ENCODE measurements around the gene CCNB1. TPM values are rescaled to one million over a fixed set of nuclear protein-coding genes. Genes with fewer than 3 reads are reported as not detected.

Gene CCNB1
- total RNA-seq, 3 donors from 2014 or later, result 9.5 to 54.7 (median 10.7) TPM

- no peak for ATAC-seq
- no peak for DNase-seq
- Histone ChIP-seq H3K9me3 (no peaks in the 10 kb centered on the region), H3K36me3 (ENCODE audit: low read depth) (no peaks in the 10 kb centered on the region), H3K4me1 (ENCODE audit: low read depth) (peaks cover 15% of the 10 kb centered on the region), H3K4me3 (no peak overlapping the region)
- TF ChIP-seq CTCF (IDR thresholded peaks at IDR 0.05), result no peak
- intact Hi-C loops (cut with DNase I, micrococcal nuclease), result no loop called here
Measured at GRCh38 chr5:69187342-69187741, 20.4 kb downstream of the CCNB1 start.

GRCh38 chr5:69188811-69189161 lies 21.8 kb downstream of the CCNB1 start:
- ATAC-seq, result no peak
- DNase-seq, result no peak
- H3K36me3 ChIP-seq (ENCODE audit: low read depth), result no peaks in the 10 kb centered on the region
- no peaks in the 10 kb centered on the region for H3K9me3 ChIP-seq
- H3K4me1 ChIP-seq (ENCODE audit: low read depth), result peaks cover 15% of the 10 kb centered on the region
- TF ChIP-seq CTCF (IDR thresholded peaks at IDR 0.05), result no peak
- H3K4me3 ChIP-seq, result peak overlapping the region; percentile 20
- intact Hi-C loops (cut with DNase I, micrococcal nuclease), result no loop called here

GRCh38 chr5:69189162-69190086 lies 22.5 kb downstream of the CCNB1 start, which contains the start of gene CENPH:
Gene CENPH, plus strand, starts transcription at chr5:69189583. Its CDS starts 52 bp downstream, at chr5:69189635.
- intact Hi-C loops (cut with DNase I, micrococcal nuclease), result no loop called here
- H3K36me3 ChIP-seq (ENCODE audit: low read depth), result no peaks in the 10 kb centered on the region
- peak within 1 kb of the TSS; percentile 20 for H3K4me3 ChIP-seq
- ATAC-seq (peak; percentile 99), DNase-seq (peak; percentile 91 to 94 (median 93))
- H3K9me3 ChIP-seq, result no peaks in the 10 kb centered on the region
- peaks cover 15% of the 10 kb centered on the region for H3K4me1 ChIP-seq (ENCODE audit: low read depth)
- no peak for TF ChIP-seq CTCF (IDR thresholded peaks at IDR 0.05)

GRCh38 chr5:69202497-69202896 lies 35.5 kb downstream of the CCNB1 start:
- Histone ChIP-seq H3K36me3 (ENCODE audit: low read depth) (no peaks in the 10 kb centered on the region), H3K9me3 (no peaks in the 10 kb centered on the region), H3K4me1 (ENCODE audit: low read depth) (no peaks in the 10 kb centered on the region), H3K4me3 (no peak overlapping the region)
- DNase-seq (no peak), ATAC-seq (no peak)
- intact Hi-C loops (cut with DNase I, micrococcal nuclease), result no loop called here
- no peak for TF ChIP-seq CTCF (IDR thresholded peaks at IDR 0.05)

GRCh38 chr5:69206528-69207190 lies 39.7 kb downstream of the CCNB1 start:
- no peak for ATAC-seq
- H3K9me3 ChIP-seq, result no peaks in the 10 kb centered on the region
- TF ChIP-seq CTCF (IDR thresholded peaks at IDR 0.05), result no peak
- no peaks in the 10 kb centered on the region for H3K4me1 ChIP-seq (ENCODE audit: low read depth)
- no peaks in the 10 kb centered on the region for H3K36me3 ChIP-seq (ENCODE audit: low read depth)
- DNase-seq, result no peak
- H3K4me3 ChIP-seq, result no peak overlapping the region
- intact Hi-C loops (cut with DNase I, micrococcal nuclease), result no loop called here

Data from mucosa of descending colon (tissue), 3 donors.